Keratinocyte (primary cell): ENCODE measurements around the gene ITGB3. TPM values are rescaled to one million over a fixed set of nuclear protein-coding genes. Genes with fewer than 3 reads are reported as not detected.
"Not testable (repeated sequence)": the region's sequence is repeated elsewhere in the genome, so short reads cannot be mapped to it uniquely, and the experiment has no call there.

Experiments used
- DNase-seq: peaks from one replicate; pipeline ENCODE4 v3.0.0-alpha.2; 2011; ENCODE audit warnings: low read depth, missing footprints, low spot score
- FAIRE-seq: peaks from 2 replicates; lab custom pipeline; 2011; peaks lifted over from hg19 to GRCh38; lab: Jason Lieb, UNC
- H2AFZ ChIP-seq: 2 replicates; pipeline ENCODE4 v1.6.0; 2012; ENCODE audit warnings: low read length, control low read depth, inconsistent platforms; ENCODE audit not compliant: control insufficient read depth
- H3K27ac ChIP-seq: 2 replicates; pipeline ENCODE4 v1.5.1; 2011; ENCODE audit warnings: low read length; ENCODE audit not compliant: control insufficient read depth, insufficient read depth
- H3K27me3 ChIP-seq: 3 replicates; pipeline ENCODE4 v1.6.0; 2011; ENCODE audit warnings: low read length; ENCODE audit not compliant: control insufficient read depth, insufficient read depth; ENCODE audit errors: extremely low read depth
- H3K36me3 ChIP-seq, 2 experiments: 2 replicates in 1 of 2; 3 replicates in 1 of 2; pipeline ENCODE4 v1.5.1; 2011; ENCODE audit warnings: low read length in 2 of 2, mild to moderate bottlenecking in 1 of 2; ENCODE audit not compliant: control insufficient read depth in 2 of 2, insufficient read depth in 2 of 2; ENCODE audit errors: extremely low read depth in 1 of 2
- H3K4me1 ChIP-seq: 3 replicates; pipeline ENCODE4 v1.5.1; 2011; ENCODE audit warnings: low read length; ENCODE audit not compliant: control insufficient read depth, insufficient read depth; ENCODE audit errors: extremely low read depth
- H3K4me2 ChIP-seq: 3 replicates; pipeline ENCODE4 v1.6.0; 2011; ENCODE audit warnings: low read depth, low read length; ENCODE audit not compliant: control insufficient read depth, insufficient read depth; ENCODE audit errors: extremely low read depth
- H3K4me3 ChIP-seq, 3 experiments: fragments of 200-600 bp in 1 of 3; sonication (generic) in 1 of 3; 2 replicates in 2 of 3; 3 replicates in 1 of 3; pipeline ENCODE4 v1.5.1; 2011 to 2016; ENCODE audit warnings: low read length in 3 of 3, mild to moderate bottlenecking in 3 of 3, control low read depth in 2 of 3, inconsistent platforms in 1 of 3, low read depth in 1 of 3, mixed read lengths in 1 of 3, mixed run types in 1 of 3, moderate library complexity in 1 of 3; ENCODE audit not compliant: control insufficient read depth in 2 of 3, insufficient read depth in 2 of 3; ENCODE audit errors: extremely low read depth in 1 of 3
- H3K79me2 ChIP-seq: 2 replicates; pipeline ENCODE4 v1.6.0; 2012; ENCODE audit warnings: low read length; ENCODE audit not compliant: control insufficient read depth, insufficient read depth
- H3K9ac ChIP-seq: 3 replicates; pipeline ENCODE4 v1.6.0; 2011; ENCODE audit warnings: low read length; ENCODE audit not compliant: control insufficient read depth, insufficient read depth; ENCODE audit errors: extremely low read depth
- H3K9me1 ChIP-seq: 3 replicates; pipeline ENCODE4 v1.6.0; 2011; ENCODE audit warnings: low read length; ENCODE audit not compliant: control insufficient read depth, insufficient read depth; ENCODE audit errors: extremely low read depth
- H3K9me3 ChIP-seq: 2 replicates; pipeline ENCODE4 v1.5.1; 2012; ENCODE audit warnings: low read depth, low read length; ENCODE audit not compliant: control insufficient read depth
- H4K20me1 ChIP-seq: 3 replicates; pipeline ENCODE4 v1.6.0; 2011; ENCODE audit warnings: low read length; ENCODE audit not compliant: control insufficient read depth, insufficient read depth; ENCODE audit errors: extremely low read depth
- EZH2 ChIP-seq: IDR thresholded peaks from one replicate; pipeline ENCODE4 v1.6.1; 2012; ENCODE audit warnings: inconsistent platforms, mild to moderate bottlenecking, low read length, moderate library complexity
- dilution Hi-C: fragments of 300-500 bp; cut with MboI; formaldehyde crosslinking; loops from one replicate; pipeline ENCODE4 v1.7.0; 2020; ENCODE audit warnings: low sequenced_read_pairs; ENCODE audit not compliant: extremely low pct_ligation_motif_present
- polyA plus RNA-seq, 5 experiments: library from polyadenylated mRNA; depleted of rRNA in 3 of 5; stranded (reverse) in 3 of 5; stranded (forward) in 1 of 5; unstranded in 1 of 5; fragments of >200 nt; gene quantifications; 1 replicate in 1 of 5; 2 replicates in 3 of 5; 3 replicates in 1 of 5; pipeline versions ENCODE4 v1.2.1 to v1.2.3, GENCODE V29; 2011 to 2012; ENCODE audit warnings: missing spikeins in 2 of 5, low read depth in 1 of 5, low replicate concordance in 1 of 5
- TF ChIP-seq, protein P1 (sequence below), 3 experiments: IDR thresholded peaks in 1 of 3; conservative IDR thresholded peaks in 1 of 3; optimal IDR thresholded peaks in 1 of 3; 2 replicates in 2 of 3; 3 replicates in 1 of 3; pipeline versions ENCODE3 to v1.5.1; 2011; ENCODE audit warnings: low read length in 3 of 3, mild to moderate bottlenecking in 3 of 3, moderate library complexity in 2 of 3, control low read depth in 1 of 3, inconsistent platforms in 1 of 3; ENCODE audit not compliant: insufficient read depth in 2 of 3; ENCODE audit errors: extremely low read depth in 1 of 3

The ITGB3 gene
- polyA plus RNA-seq, 1 donor (not counting 4 experiments of a cell fraction or from before 2014, with no cell fraction given) = not detected

DNA sequence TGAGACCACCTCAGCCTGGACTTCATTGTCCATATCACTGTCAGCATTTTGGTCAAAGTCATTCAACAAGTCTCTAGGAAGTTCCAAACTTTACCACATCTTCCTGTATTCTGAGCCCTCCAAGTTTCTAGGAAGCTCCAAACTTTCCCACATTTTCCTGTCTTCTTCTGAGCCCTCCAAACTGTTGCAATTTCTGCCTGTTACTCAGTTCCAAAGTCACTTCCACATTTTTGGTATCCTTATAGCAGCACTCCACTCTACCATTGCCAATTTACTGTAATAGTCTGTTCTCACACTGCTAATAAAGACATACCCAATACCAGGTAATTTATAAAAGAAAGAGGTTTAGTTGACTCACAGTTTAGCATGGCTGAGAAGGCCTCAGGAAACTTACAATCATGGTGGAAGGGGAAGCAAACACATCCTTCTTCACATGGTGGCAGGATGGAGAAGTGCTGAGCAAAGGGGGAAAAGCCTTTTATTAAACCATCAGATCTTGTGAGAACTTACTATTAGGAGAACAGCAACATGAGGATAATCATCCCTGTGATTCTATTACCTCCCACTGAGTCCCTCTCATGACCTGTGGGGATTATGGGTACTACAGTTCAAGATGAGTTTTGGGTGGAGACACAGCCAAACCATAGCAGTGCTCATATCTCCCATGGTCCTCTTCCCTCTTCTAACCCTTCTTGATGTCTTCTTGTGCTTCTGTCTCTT lies 16.1 kb downstream of the ITGB3 start:
- H3K4me3 ChIP-seq, H4K20me1 ChIP-seq, H3K9me1 ChIP-seq, H3K27ac ChIP-seq, H3K9ac ChIP-seq, H3K79me2 ChIP-seq, H3K36me3 ChIP-seq, FAIRE-seq, H3K9me3 ChIP-seq, DNase-seq, dilution Hi-C loops, H3K4me2 ChIP-seq, H2AFZ ChIP-seq, H3K4me1 ChIP-seq: not testable (repeated sequence)
- peaks cover 18% of the 10 kb centered on the region for H3K27me3 ChIP-seq

DNA sequence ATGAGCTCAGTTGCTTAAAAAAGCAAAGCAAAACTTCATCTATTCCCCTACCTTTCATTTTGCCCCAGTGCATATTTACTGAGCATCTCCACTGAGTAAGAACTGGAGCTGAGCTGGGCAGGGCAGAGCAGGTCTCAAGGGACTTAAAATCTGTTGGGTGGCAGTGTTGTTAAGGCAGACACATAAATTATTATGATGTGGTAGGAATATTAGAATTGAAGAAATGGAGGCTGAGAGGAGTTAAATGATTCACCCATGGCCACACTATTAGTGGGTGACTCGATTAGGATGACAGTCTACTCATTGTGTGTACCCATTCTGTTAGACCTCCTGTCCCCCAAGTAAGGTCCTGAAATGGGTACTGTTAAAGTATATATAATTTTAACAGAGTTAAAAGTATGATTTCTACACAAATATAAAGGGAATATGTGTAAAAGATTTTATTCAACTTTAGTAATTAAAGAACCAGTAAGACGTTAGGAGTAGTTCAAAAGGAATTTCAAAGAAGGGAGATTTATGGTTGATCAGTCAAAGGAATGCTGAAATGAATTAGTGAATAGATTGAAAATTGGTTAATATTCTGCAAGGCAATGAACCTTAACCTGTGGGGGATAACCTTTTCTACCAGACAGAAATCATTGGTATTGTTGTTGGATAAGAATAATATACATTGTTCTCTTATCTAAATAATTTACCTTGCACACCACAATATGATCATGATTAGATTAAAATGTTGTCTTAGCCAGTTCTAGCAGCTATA lies 17.5 kb downstream of the ITGB3 start:
- no peaks in the 10 kb centered on the region for H3K9me1 ChIP-seq
- H3K36me3 ChIP-seq = no peaks in the 10 kb centered on the region
- no peak overlapping the region for H3K9ac ChIP-seq
- DNase-seq (no peak), FAIRE-seq (no peak)
- H3K4me2 ChIP-seq = no peak overlapping the region
- H3K4me1 ChIP-seq = peaks cover 14% of the 10 kb centered on the region
- no peak overlapping the region for H2AFZ ChIP-seq
- H3K9me3 ChIP-seq = no peaks in the 10 kb centered on the region
- dilution Hi-C loops = no loop called here
- TF ChIP-seq EZH2 = no peak
- TF ChIP-seq, protein P1, sequence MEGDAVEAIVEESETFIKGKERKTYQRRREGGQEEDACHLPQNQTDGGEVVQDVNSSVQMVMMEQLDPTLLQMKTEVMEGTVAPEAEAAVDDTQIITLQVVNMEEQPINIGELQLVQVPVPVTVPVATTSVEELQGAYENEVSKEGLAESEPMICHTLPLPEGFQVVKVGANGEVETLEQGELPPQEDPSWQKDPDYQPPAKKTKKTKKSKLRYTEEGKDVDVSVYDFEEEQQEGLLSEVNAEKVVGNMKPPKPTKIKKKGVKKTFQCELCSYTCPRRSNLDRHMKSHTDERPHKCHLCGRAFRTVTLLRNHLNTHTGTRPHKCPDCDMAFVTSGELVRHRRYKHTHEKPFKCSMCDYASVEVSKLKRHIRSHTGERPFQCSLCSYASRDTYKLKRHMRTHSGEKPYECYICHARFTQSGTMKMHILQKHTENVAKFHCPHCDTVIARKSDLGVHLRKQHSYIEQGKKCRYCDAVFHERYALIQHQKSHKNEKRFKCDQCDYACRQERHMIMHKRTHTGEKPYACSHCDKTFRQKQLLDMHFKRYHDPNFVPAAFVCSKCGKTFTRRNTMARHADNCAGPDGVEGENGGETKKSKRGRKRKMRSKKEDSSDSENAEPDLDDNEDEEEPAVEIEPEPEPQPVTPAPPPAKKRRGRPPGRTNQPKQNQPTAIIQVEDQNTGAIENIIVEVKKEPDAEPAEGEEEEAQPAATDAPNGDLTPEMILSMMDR (optimal IDR thresholded peaks at IDR 0.05 in 1 of 3, IDR thresholded peaks at IDR 0.05 in 1 of 3, conservative IDR thresholded peaks at IDR 0.05 in 1 of 3; ENCODE audit: extremely low read depth in 1 of 3, insufficient read depth in 2 of 3, low read length in 3 of 3) = no peak
- H3K27ac ChIP-seq = no peak overlapping the region
- no peaks in the 10 kb centered on the region for H3K79me2 ChIP-seq
- no peaks in the 10 kb centered on the region for H4K20me1 ChIP-seq
- no peak overlapping the region for H3K4me3 ChIP-seq
- peaks cover 18% of the 10 kb centered on the region for H3K27me3 ChIP-seq
